Heart left ventricle (tissue), 16 donors: Measurements from ENCODE around the gene LCN9. TPM values are rescaled to one million over a fixed set of nuclear protein-coding genes. Genes with fewer than 3 reads are reported as not detected.

Source experiments
- ATAC-seq, 4 donors: fragments of 200-7000 bp; cut with Tn5 transposase; one replicate each; pipeline ENCODE4 v1.9.1; 2020 to 2022; ENCODE audit warnings: moderate library complexity in 4 of 4, mild to moderate bottlenecking in 3 of 4, moderate number of reproducible peaks in 1 of 4
- DNase-seq, 5 donors: peaks; one replicate each; pipeline ENCODE4 v3.0.0-alpha.2; 2020
- H3K27ac ChIP-seq, 12 donors: fragments of 200-600 bp; sonication (generic) in 4 of 12; one replicate each; pipeline versions ENCODE4 v1.5.0 to v1.8.0; 2016 to 2022; ENCODE audit warnings: mild to moderate bottlenecking in 2 of 12
- H3K27me3 ChIP-seq, 9 donors: fragments of 200-600 bp; sonication (generic) in 2 of 9; one replicate each; pipeline versions ENCODE4 v1.5.1 to v1.8.0; 2016 to 2022; ENCODE audit warnings: mild to moderate bottlenecking in 3 of 9
- H3K36me3 ChIP-seq, 9 donors: fragments of 200-600 bp; sonication (generic) in 2 of 9; one replicate each; pipeline versions ENCODE4 v1.5.0 to v1.8.0; 2018 to 2022; ENCODE audit warnings: mild to moderate bottlenecking in 2 of 9
- H3K4me1 ChIP-seq, 12 donors: fragments of 200-600 bp; sonication (generic) in 4 of 12; one replicate each; pipeline versions ENCODE4 v1.5.0 to v1.8.0; 2016 to 2022; ENCODE audit warnings: mild to moderate bottlenecking in 3 of 12
- H3K4me3 ChIP-seq, 12 donors: fragments of 200-600 bp; sonication (generic) in 4 of 12; one replicate each; pipeline versions ENCODE4 v1.5.0 to v1.8.0; 2017 to 2022; ENCODE audit warnings: mild to moderate bottlenecking in 9 of 12, moderate library complexity in 4 of 12
- H3K9me3 ChIP-seq, 12 donors: fragments of 200-600 bp; sonication (generic) in 4 of 12; one replicate each; pipeline versions ENCODE4 v1.5.0 to v1.8.0; 2016 to 2022; ENCODE audit warnings: mild to moderate bottlenecking in 1 of 12
- POLR2A ChIP-seq, 2 donors: fragments of 450-650 bp; IDR thresholded peaks; one replicate each; pipeline ENCODE4 v1.6.1; 2017; ENCODE audit warnings: antibody characterized with exemption in 2 of 2, mild to moderate bottlenecking in 2 of 2, moderate library complexity in 2 of 2
- WGBS, 4 donors: extraction: QIAGEN DNeasy Blood & Tissue Kit in 2 of 4; methylation state at CpG; one replicate each; pipeline versions ENCODE4 v1.1.5 to v1.1.7; 2013 to 2018; 5-methylcytosine and 5-hydroxymethylcytosine counted together
- intact Hi-C, 10 donors: fragments of 100-400 bp; cut with DNase I; formaldehyde crosslinking; loops; one replicate each; pipeline versions ENCODE4 v1.11.1 to v1.14.2; 2022
- polyA plus RNA-seq, 2 donors: library from polyadenylated mRNA; stranded (reverse); fragments of 200-250 nt; gene quantifications; one replicate each; pipeline ENCODE4 v1.2.3, GENCODE V29; 2013
- total RNA-seq, 9 donors: library from RNA; depleted of rRNA in 2 of 9; stranded (reverse); fragments of >200 nt in 2 of 9; fragmentation: NEBNext Ultra II Directional in 3 of 9; extraction: Animal tissue kit (Norgen Biotek cat#: 25700) in 3 of 9; gene quantifications; one replicate each; pipeline versions ENCODE4 v1.1.0 to v1.2.4, GENCODE V29; 2016 to 2023
- TF ChIP-seq, protein P1 (sequence below), 12 donors: fragments of 200-600 bp; sonication (generic) in 4 of 12; IDR thresholded peaks; one replicate each; pipeline versions ENCODE4 v1.5.0 to v1.8.0; 2018 to 2022; ENCODE audit warnings: antibody characterized with exemption in 12 of 12, mild to moderate bottlenecking in 5 of 12
- donor health status: ischemic (EF 13 %, LVEDD 7.1; RV severe dilation, severe dysfunction).
- donor health status: healthy with polysubstance abuse.
- donor health status: DM: no; HTN: yes; CAD: no.
- donor health status: DM: no; HTN: no; CAD: no.
- donor health status: ischemic (EF 25% LVEDD 6.9; RV normal size, moderate dysfunction).
- donor health status: ischemic (EF 25% LVEDD 5.7; RV mildly dilated, moderate dysfunction).
- donor health status: healthy.
- donor health status: DM: yes; HTN: yes; CAD: no.
- donor health status: ischemic (EF 35%, LVEDD 5.7; RV mildly dilated, moderate dysfunction).
- donor health status: nonischemic (EF 11% LVEDD 7.7; RV severe dilation, severe dysfunction).
- donor health status: DM: yes; HTN: yes; CAD: no.
- donor health status: PGD.
- donor health status: ischemic (EF 29% LVEDD 5.4; RV normal size, mild dysfunction).
- donor health status: nonischemic (EF 23%, LVEDD 6.1; RV moderate dilation, normal function).

The LCN9 gene
- total and polyA plus RNA-seq, 11 donors, result not detected

DNA sequence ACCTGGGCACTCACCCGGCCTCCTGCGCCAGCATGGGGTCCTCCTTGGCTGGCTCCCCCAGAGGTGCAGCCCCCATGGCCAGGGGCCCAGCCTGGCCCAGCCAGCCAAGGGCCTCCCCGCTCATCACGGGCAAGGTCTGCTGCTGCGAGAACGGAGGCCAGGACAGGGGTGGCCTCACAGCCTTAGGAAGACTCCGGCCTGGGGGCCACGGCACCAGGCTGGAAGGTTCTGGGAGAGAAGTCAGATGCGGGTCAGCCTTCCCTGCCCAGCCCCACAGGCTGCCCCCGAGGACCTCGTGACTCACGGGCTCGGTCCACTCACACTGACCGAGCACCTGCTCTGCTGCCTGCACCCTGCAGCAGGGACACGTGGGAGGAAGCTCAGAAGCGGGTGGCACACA lies 31.9 kb downstream of the LCN9 start:
- TF ChIP-seq, protein P1, sequence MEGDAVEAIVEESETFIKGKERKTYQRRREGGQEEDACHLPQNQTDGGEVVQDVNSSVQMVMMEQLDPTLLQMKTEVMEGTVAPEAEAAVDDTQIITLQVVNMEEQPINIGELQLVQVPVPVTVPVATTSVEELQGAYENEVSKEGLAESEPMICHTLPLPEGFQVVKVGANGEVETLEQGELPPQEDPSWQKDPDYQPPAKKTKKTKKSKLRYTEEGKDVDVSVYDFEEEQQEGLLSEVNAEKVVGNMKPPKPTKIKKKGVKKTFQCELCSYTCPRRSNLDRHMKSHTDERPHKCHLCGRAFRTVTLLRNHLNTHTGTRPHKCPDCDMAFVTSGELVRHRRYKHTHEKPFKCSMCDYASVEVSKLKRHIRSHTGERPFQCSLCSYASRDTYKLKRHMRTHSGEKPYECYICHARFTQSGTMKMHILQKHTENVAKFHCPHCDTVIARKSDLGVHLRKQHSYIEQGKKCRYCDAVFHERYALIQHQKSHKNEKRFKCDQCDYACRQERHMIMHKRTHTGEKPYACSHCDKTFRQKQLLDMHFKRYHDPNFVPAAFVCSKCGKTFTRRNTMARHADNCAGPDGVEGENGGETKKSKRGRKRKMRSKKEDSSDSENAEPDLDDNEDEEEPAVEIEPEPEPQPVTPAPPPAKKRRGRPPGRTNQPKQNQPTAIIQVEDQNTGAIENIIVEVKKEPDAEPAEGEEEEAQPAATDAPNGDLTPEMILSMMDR (IDR thresholded peaks at IDR 0.05), result no peak
- no peak for TF ChIP-seq POLR2A (IDR thresholded peaks at IDR 0.05)
- intact Hi-C loops, result no loop called here
- Histone ChIP-seq H3K36me3 (no peaks in the 10 kb centered on the region), H3K4me3 (no peak overlapping the region), H3K9me3 (no peaks in the 10 kb centered on the region), H3K27me3 (peaks cover 0 to 9% (median 0%) of the 10 kb centered on the region in 9 donors), H3K4me1 (no peaks in the 10 kb centered on the region), H3K27ac (no peak overlapping the region)
- DNase-seq (no peak), ATAC-seq (no peak)
- WGBS, 4 donors, result 82 to 90% (median 85%) methylated on average over 10 to 16 of the region's 16 CpGs

DNA sequence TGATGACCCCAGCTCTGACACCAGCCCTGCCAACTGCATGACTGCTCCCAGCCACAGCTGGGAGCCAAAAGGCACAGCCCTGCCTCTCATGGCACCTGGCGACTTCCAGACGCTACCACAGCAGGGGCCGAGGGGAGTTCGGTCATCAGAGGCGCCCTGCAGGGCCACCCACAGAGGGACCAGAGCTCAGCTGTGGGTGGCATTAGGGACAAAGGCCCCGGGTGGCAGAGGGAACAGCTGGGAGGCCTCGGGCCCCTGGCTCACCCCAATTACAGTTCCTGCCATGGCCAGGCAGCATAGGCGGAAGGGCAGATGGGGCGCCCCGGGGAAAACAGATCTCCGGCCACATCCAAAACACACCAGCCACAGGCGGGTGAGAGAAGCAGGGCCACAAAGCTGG lies 32.5 kb downstream of the LCN9 start:
- H3K36me3 ChIP-seq, result no peaks in the 10 kb centered on the region
- intact Hi-C loops, result no loop called here

DNA sequence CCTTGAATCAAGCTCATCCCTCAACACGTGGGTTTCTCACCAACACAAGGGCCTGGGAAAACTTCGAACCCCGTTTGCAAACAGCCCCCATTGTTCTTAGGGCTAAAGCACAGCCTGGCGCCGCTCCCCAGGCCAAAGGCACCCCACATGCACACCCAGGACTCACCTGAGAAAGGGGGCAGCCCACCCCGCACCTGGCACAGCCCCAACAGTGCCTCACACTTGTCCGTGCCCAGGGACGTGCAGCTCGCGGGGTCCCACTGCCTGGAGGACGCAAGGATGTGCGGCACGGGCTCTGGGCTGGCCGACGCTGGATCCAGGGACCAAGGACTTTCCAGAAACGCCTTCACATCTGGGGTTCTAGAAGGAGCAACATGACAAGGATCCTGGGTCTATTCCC lies 33.3 kb downstream of the LCN9 start:
- 79 to 90% (median 83%) methylated on average over 4 to 16 of the region's 16 CpGs for WGBS, 4 donors
- TF ChIP-seq POLR2A (IDR thresholded peaks at IDR 0.05), result no peak
- TF ChIP-seq, protein P1 (IDR thresholded peaks at IDR 0.05), result no peak
- no peak overlapping the region for H3K4me3 ChIP-seq
- peaks cover 0 to 11% (median under 1%) of the 10 kb centered on the region in 9 donors for H3K27me3 ChIP-seq
- H3K36me3 ChIP-seq, result no peaks in the 10 kb centered on the region
- intact Hi-C loops, result no loop called here
- H3K27ac ChIP-seq, result no peak overlapping the region
- ATAC-seq (no peak), DNase-seq (no peak)
- H3K4me1 ChIP-seq, result peaks cover 0 to 2% (median 0%) of the 10 kb centered on the region in 12 donors
- no peaks in the 10 kb centered on the region for H3K9me3 ChIP-seq

More for the DNA sequence above, 32.5 kb downstream of the LCN9 start:
- H3K9me3 ChIP-seq, result no peaks in the 10 kb centered on the region
- no peak overlapping the region for H3K4me3 ChIP-seq
- no peak overlapping the region for H3K27ac ChIP-seq
- H3K27me3 ChIP-seq, result peaks cover 0 to 9% (median 0%) of the 10 kb centered on the region in 9 donors
- ATAC-seq (no peak), DNase-seq (no peak)
- TF ChIP-seq, protein P1 (IDR thresholded peaks at IDR 0.05), result no peak
- no peak for TF ChIP-seq POLR2A (IDR thresholded peaks at IDR 0.05)
- 76 to 87% (median 84%) methylated on average over 12 of the region's 12 CpGs for WGBS, 4 donors
- no peaks in the 10 kb centered on the region for H3K4me1 ChIP-seq

DNA sequence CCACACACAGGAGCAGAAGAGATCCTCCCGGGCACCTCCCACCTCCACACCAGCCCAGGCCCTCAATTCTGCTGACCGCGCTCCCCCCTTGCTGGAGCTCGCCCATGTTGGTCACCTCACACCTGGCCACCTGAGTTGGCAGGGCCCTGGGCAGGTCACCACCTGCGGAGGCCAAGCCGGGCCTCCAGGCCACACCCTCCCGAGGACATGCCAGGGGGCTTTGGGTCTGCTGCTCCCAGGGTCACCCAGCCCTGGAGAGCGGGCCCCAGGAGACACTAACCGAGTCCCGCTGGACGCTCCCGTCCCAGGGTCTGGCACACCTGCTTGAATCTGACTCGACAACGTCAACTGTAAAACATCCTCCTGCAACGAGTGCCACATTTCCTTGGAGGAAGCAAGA lies 34.1 kb downstream of the LCN9 start:
- ATAC-seq (no peak), DNase-seq (no peak)
- 77 to 84% (median 82%) methylated on average over 10 to 15 of the region's 15 CpGs for WGBS, 4 donors
- Histone ChIP-seq H3K4me1 (peaks cover 0 to 10% (median 5%) of the 10 kb centered on the region in 12 donors), H3K27me3 (peaks cover 0 to 17% (median 8%) of the 10 kb centered on the region in 9 donors), H3K4me3 (no peak overlapping the region), H3K27ac (no peak overlapping the region), H3K9me3 (no peaks in the 10 kb centered on the region), H3K36me3 (no peaks in the 10 kb centered on the region)
- TF ChIP-seq, protein P1 (IDR thresholded peaks at IDR 0.05), result no peak
- no peak for TF ChIP-seq POLR2A (IDR thresholded peaks at IDR 0.05)
- intact Hi-C loops, result no loop called here
